ENCODE data around the gene CTSC. TPM values are rescaled to one million over a fixed set of nuclear protein-coding genes. Genes with fewer than 3 reads are reported as not detected.
A peak's percentile ranks its signal among the peaks of the same experiment; 100 is the strongest.
"Not testable (repeated sequence)": the region's sequence is repeated elsewhere in the genome, so short reads cannot be mapped to it uniquely, and the experiment has no call there.

The CTSC gene
- polyA plus RNA-seq, 5 donors, result 147 to 208 (median 181) TPM

- no peak for DNase-seq
Measured at GRCh38 chr11:88353835-88354496, 16.4 kb upstream of the CTSC start.

GRCh38 chr11:88353386-88353785 lies 15.8 kb upstream of the CTSC start:
- DNase-seq, result no peak

- peak in 1 of 2 donors; percentile 15 for DNase-seq
Measured at GRCh38 chr11:88352139-88352538, 14.6 kb upstream of the CTSC start.

GRCh38 chr11:88348870-88349269 lies 11.3 kb upstream of the CTSC start:
- peak; percentile 49 to 75 for DNase-seq

- DNase-seq, result no peak
Measured at GRCh38 chr11:88345949-88346348, 8.4 kb upstream of the CTSC start.

GRCh38 chr11:88345408-88345807 lies 7.9 kb upstream of the CTSC start:
- no peak for DNase-seq

GRCh38 chr11:88344869-88345268 lies 7.3 kb upstream of the CTSC start:
- DNase-seq, result no peak

- DNase-seq, result no peak
Measured at GRCh38 chr11:88341522-88342251, 4.2 kb upstream of the CTSC start.

GRCh38 chr11:88340366-88340935 lies 2.9 kb upstream of the CTSC start:
- no peak for DNase-seq

GRCh38 chr11:88337987-88338668 lies 592 bp upstream of the CTSC start:
- DNase-seq, result peak; percentile 76 to 78

- DNase-seq, result no peak
Measured at GRCh38 chr11:88335284-88335683, 2.3 kb downstream of the CTSC start.

GRCh38 chr11:88333862-88334261 lies 3.7 kb downstream of the CTSC start:
- DNase-seq, result no peak

- DNase-seq, result no peak
Measured at GRCh38 chr11:88332851-88333250, 4.7 kb downstream of the CTSC start.

GRCh38 chr11:88330826-88331428 lies 6.6 kb downstream of the CTSC start:
- DNase-seq, result no peak

- no peak for DNase-seq
Measured at GRCh38 chr11:88329563-88330250, 7.8 kb downstream of the CTSC start.

- no peak for DNase-seq
Measured at GRCh38 chr11:88327462-88328143, 9.9 kb downstream of the CTSC start.

GRCh38 chr11:88327061-88327460 lies 10.5 kb downstream of the CTSC start:
- no peak for DNase-seq

GRCh38 chr11:88326099-88326498 lies 11.4 kb downstream of the CTSC start:
- DNase-seq, result no peak

- no peak for DNase-seq
Measured at GRCh38 chr11:88324562-88325345, 12.8 kb downstream of the CTSC start.

- DNase-seq, result not testable (repeated sequence)
Measured at GRCh38 chr11:88322881-88323280, 14.7 kb downstream of the CTSC start.
